ENCODE results near the gene SEC31A. TPM values are rescaled to one million over a fixed set of nuclear protein-coding genes. Genes with fewer than 3 reads are reported as not detected.

The SEC31A gene
- total RNA-seq, 1 experiment from 2014 or later, result 137 TPM

DNA sequence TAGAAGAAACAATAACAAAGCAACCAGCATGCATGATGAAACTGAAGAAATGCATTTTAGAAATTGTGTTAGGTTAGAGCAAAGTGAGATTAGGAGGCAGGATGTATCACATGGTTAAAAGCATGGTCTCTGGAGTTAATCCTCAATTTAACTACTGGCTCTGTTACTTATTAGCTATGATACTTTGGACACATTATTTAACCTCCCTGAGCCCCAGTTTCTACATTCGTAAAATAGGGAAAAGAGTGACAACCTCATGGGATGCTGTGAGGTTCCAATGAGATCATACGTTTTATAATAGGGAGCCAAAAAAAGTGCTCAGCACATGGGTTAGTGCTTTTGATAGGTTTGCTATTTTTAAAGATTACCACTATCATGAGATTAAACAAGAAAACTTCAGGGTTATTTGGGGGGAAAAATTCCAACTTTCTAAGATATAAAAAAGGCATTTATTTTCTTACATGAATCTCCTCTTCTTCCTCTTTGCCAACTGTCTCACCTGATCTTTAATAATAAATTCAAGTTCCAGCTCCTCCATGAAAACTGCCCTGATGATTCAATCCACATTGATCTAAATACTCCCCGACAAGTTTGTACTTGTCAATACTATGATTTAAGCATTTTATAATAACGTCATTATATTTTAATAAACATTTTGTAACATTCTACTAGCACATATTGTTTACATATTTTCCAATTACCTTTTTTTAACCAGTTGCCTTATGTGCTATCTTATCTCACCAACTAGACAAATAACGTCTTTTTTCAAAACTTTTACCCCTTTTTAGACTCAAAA is 4.6 kb downstream of the SEC31A start:
- ChIA-PET CTCF (no interaction called here), POLR2A (no interaction called here)
- H3K4me3 Mint-ChIP-seq, result no peak overlapping the region
- DNase-seq (ENCODE audit: low spot score) (no peak), ATAC-seq (no peak)
- H3K27ac Mint-ChIP-seq, result no peak overlapping the region
- H3K27me3 Mint-ChIP-seq (ENCODE audit: low read depth), result no peaks in the 10 kb centered on the region
- peaks cover 17% of the 10 kb centered on the region for H3K4me1 Mint-ChIP-seq
- H3K36me3 Mint-ChIP-seq, result peaks cover 4% of the 10 kb centered on the region
- TF ChIP-seq ZNF671 (CRISPR knock-in tag; IDR thresholded peaks at IDR 0.05) (no peak), FOXJ3 (CRISPR knock-in tag; IDR thresholded peaks at IDR 0.05; ENCODE audit: borderline replicate concordance) (no peak), GABPB1 (CRISPR knock-in tag; IDR thresholded peaks at IDR 0.05) (no peak)
- TF ChIP-seq, protein P1, sequence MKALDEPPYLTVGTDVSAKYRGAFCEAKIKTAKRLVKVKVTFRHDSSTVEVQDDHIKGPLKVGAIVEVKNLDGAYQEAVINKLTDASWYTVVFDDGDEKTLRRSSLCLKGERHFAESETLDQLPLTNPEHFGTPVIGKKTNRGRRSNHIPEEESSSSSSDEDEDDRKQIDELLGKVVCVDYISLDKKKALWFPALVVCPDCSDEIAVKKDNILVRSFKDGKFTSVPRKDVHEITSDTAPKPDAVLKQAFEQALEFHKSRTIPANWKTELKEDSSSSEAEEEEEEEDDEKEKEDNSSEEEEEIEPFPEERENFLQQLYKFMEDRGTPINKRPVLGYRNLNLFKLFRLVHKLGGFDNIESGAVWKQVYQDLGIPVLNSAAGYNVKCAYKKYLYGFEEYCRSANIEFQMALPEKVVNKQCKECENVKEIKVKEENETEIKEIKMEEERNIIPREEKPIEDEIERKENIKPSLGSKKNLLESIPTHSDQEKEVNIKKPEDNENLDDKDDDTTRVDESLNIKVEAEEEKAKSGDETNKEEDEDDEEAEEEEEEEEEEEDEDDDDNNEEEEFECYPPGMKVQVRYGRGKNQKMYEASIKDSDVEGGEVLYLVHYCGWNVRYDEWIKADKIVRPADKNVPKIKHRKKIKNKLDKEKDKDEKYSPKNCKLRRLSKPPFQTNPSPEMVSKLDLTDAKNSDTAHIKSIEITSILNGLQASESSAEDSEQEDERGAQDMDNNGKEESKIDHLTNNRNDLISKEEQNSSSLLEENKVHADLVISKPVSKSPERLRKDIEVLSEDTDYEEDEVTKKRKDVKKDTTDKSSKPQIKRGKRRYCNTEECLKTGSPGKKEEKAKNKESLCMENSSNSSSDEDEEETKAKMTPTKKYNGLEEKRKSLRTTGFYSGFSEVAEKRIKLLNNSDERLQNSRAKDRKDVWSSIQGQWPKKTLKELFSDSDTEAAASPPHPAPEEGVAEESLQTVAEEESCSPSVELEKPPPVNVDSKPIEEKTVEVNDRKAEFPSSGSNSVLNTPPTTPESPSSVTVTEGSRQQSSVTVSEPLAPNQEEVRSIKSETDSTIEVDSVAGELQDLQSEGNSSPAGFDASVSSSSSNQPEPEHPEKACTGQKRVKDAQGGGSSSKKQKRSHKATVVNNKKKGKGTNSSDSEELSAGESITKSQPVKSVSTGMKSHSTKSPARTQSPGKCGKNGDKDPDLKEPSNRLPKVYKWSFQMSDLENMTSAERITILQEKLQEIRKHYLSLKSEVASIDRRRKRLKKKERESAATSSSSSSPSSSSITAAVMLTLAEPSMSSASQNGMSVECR (CRISPR knock-in tag; IDR thresholded peaks at IDR 0.05; ENCODE audit: borderline replicate concordance), result no peak
- no peaks in the 10 kb centered on the region for H3K9me3 Mint-ChIP-seq

DNA sequence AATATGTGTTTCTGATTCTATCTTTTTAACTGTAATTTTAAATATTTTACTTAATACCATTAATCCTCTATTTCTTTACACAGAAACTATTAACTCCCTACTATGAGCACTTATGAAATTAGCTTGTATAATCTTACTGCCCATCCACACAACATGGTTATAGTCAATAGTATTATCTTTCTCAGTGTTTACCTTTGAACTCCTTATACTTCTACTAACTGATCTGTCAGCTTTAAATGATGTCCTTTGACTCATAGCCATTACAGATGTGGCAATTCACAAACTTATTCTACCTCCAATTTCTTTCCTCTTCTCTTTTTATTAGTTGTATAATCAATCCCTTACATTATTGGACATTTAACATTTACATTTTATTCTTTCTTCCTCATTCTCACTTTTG is 5.5 kb downstream of the SEC31A start:
- DNase-seq (ENCODE audit: low spot score) (no peak), ATAC-seq (no peak)
- no peak overlapping the region for H3K4me3 Mint-ChIP-seq
- no peak overlapping the region for H3K27ac Mint-ChIP-seq
- peaks cover 9% of the 10 kb centered on the region for H3K36me3 Mint-ChIP-seq
- H3K4me1 Mint-ChIP-seq, result peaks cover 17% of the 10 kb centered on the region
- H3K27me3 Mint-ChIP-seq (ENCODE audit: low read depth), result no peaks in the 10 kb centered on the region
- ChIA-PET CTCF (no interaction called here), POLR2A (no interaction called here)
- no peaks in the 10 kb centered on the region for H3K9me3 Mint-ChIP-seq
- TF ChIP-seq JAZF1 (CRISPR knock-in tag; IDR thresholded peaks at IDR 0.05) (no peak), ZNF423 (CRISPR knock-in tag; IDR thresholded peaks at IDR 0.05) (no peak), CREB1 (CRISPR knock-in tag; IDR thresholded peaks at IDR 0.05) (no peak), HMGA2 (CRISPR knock-in tag; IDR thresholded peaks at IDR 0.05) (no peak), PRRX2 (CRISPR knock-in tag; IDR thresholded peaks at IDR 0.05) (no peak), ZBTB21 (CRISPR knock-in tag; IDR thresholded peaks at IDR 0.05; ENCODE audit: borderline replicate concordance) (no peak)
- TF ChIP-seq, protein P2, sequence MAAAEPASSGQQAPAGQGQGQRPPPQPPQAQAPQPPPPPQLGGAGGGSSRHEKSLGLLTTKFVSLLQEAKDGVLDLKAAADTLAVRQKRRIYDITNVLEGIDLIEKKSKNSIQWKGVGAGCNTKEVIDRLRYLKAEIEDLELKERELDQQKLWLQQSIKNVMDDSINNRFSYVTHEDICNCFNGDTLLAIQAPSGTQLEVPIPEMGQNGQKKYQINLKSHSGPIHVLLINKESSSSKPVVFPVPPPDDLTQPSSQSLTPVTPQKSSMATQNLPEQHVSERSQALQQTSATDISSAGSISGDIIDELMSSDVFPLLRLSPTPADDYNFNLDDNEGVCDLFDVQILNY (CRISPR knock-in tag; IDR thresholded peaks at IDR 0.05), result no peak
- TF ChIP-seq, protein P3, sequence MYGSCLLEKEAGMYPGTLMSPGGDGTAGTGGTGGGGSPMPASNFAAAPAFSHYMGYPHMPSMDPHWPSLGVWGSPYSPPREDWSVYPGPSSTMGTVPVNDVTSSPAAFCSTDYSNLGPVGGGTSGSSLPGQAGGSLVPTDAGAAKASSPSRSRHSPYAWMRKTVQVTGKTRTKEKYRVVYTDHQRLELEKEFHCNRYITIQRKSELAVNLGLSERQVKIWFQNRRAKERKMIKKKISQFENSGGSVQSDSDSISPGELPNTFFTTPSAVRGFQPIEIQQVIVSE (CRISPR knock-in tag; IDR thresholded peaks at IDR 0.05; ENCODE audit: borderline replicate concordance), result no peak
- TF ChIP-seq, protein P4, sequence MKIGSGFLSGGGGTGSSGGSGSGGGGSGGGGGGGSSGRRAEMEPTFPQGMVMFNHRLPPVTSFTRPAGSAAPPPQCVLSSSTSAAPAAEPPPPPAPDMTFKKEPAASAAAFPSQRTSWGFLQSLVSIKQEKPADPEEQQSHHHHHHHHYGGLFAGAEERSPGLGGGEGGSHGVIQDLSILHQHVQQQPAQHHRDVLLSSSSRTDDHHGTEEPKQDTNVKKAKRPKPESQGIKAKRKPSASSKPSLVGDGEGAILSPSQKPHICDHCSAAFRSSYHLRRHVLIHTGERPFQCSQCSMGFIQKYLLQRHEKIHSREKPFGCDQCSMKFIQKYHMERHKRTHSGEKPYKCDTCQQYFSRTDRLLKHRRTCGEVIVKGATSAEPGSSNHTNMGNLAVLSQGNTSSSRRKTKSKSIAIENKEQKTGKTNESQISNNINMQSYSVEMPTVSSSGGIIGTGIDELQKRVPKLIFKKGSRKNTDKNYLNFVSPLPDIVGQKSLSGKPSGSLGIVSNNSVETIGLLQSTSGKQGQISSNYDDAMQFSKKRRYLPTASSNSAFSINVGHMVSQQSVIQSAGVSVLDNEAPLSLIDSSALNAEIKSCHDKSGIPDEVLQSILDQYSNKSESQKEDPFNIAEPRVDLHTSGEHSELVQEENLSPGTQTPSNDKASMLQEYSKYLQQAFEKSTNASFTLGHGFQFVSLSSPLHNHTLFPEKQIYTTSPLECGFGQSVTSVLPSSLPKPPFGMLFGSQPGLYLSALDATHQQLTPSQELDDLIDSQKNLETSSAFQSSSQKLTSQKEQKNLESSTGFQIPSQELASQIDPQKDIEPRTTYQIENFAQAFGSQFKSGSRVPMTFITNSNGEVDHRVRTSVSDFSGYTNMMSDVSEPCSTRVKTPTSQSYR (CRISPR knock-in tag; IDR thresholded peaks at IDR 0.05), result no peak
- TF ChIP-seq, protein P1 (CRISPR knock-in tag; IDR thresholded peaks at IDR 0.05; ENCODE audit: borderline replicate concordance), result no peak
- TF ChIP-seq, protein P5, sequence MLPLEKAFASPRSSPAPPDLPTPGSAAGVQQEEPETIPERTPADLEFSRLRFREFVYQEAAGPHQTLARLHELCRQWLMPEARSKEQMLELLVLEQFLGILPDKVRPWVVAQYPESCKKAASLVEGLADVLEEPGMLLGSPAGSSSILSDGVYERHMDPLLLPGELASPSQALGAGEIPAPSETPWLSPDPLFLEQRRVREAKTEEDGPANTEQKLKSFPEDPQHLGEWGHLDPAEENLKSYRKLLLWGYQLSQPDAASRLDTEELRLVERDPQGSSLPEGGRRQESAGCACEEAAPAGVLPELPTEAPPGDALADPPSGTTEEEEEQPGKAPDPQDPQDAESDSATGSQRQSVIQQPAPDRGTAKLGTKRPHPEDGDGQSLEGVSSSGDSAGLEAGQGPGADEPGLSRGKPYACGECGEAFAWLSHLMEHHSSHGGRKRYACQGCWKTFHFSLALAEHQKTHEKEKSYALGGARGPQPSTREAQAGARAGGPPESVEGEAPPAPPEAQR (CRISPR knock-in tag; IDR thresholded peaks at IDR 0.05), result no peak
